A549 (cell line): ENCODE results near the gene NXT1. TPM values are rescaled to one million over a fixed set of nuclear protein-coding genes. Genes with fewer than 3 reads are reported as not detected.

Experiments
- ATAC-seq, 2 experiments: fragments of 200-7000 bp in 1 of 2; fragments of >200 bp in 1 of 2; cut with Nextera tagmentation in 1 of 2; cut with Tn5 transposase in 1 of 2; 3 replicates each; pipeline versions ENCODE4 v1.8.0 to v1.9.1; 2018 to 2020; ENCODE audit warnings: mild to moderate bottlenecking in 1 of 2, moderate library complexity in 1 of 2
- CTCF ChIA-PET: fragments of 300-600 bp; sonication (Branson Sonifier 250); formaldehyde crosslinking; extraction: SDS; loops from one replicate; lab custom pipeline; 2021; ENCODE audit warnings: antibody characterized with exemption, inconsistent platforms; lab: Yijun Ruan, JAX
- POLR2A ChIA-PET: fragments of 350-600 bp; formaldehyde crosslinking; extraction: SDS; loops from one replicate; lab custom pipeline; 2021; ENCODE audit warnings: antibody characterized with exemption, inconsistent platforms; lab: Yijun Ruan, JAX
- DNase-seq, 2 experiments: peaks; one replicate each; pipeline versions ENCODE4 v3.0.0 to v3.0.0-alpha.2; 2011 to 2016; ENCODE audit warnings: low read depth in 1 of 2, low spot score in 1 of 2
- FAIRE-seq: peaks from 2 replicates; lab custom pipeline; 2011; peaks lifted over from hg19 to GRCh38; lab: Jason Lieb, UNC
- H3K27ac ChIP-seq, 2 experiments: fragments of >200 bp; sonication (Bioruptor Twin); formaldehyde crosslinking; 3 replicates each; pipeline ENCODE4 v1.5.1; 2016 to 2017
- H3K4me1 ChIP-seq: fragments of >200 bp; sonication (Bioruptor Twin); formaldehyde crosslinking; 3 replicates; pipeline ENCODE4 v1.6.1; 2016
- H3K4me2 ChIP-seq: fragments of >200 bp; sonication (Bioruptor Twin); formaldehyde crosslinking; 3 replicates; pipeline ENCODE4 v1.6.1; 2016
- H3K4me3 ChIP-seq: fragments of >200 bp; sonication (Bioruptor Twin); formaldehyde crosslinking; 3 replicates; pipeline ENCODE4 v1.5.1; 2016
- H3K9me3 ChIP-seq: fragments of >200 bp; sonication (Bioruptor Twin); formaldehyde crosslinking; 3 replicates; pipeline ENCODE4 v1.6.1; 2016
- CHD4 ChIP-seq: fragments of 200-600 bp; sonication (generic); IDR thresholded peaks from 2 replicates; pipeline ENCODE4 v1.6.1; 2016; ENCODE audit warnings: antibody characterized with exemption, mild to moderate bottlenecking, borderline replicate concordance
- EHF ChIP-seq: fragments of 250-450 bp; sonication (Bioruptor Pico); IDR thresholded peaks from 2 replicates; pipeline ENCODE4 v1.5.0; 2020; ENCODE audit warnings: mild to moderate bottlenecking
- EP300 ChIP-seq, 2 experiments: fragments of >200 bp; sonication (Bioruptor Twin); formaldehyde crosslinking; IDR thresholded peaks; 2 replicates in 1 of 2; 3 replicates in 1 of 2; pipeline ENCODE4 v1.6.1; 2016 to 2017
- ESRRA ChIP-seq: fragments of 150-350 bp; IDR thresholded peaks from 2 replicates; pipeline ENCODE4 v1.6.1; 2014; ENCODE audit warnings: mild to moderate bottlenecking, low read length, borderline replicate concordance
- HDAC2 ChIP-seq: fragments of 200-600 bp; sonication (generic); IDR thresholded peaks from 2 replicates; pipeline ENCODE4 v1.6.1; 2016
- HOXB5 ChIP-seq: fragments of 250-450 bp; sonication (Bioruptor Pico); IDR thresholded peaks from 2 replicates; pipeline ENCODE4 v1.5.0; 2020; ENCODE audit warnings: mild to moderate bottlenecking, moderate library complexity
- JUN ChIP-seq, 2 experiments: fragments of >200 bp; sonication (Bioruptor Twin); formaldehyde crosslinking; IDR thresholded peaks; 2 replicates in 1 of 2; 3 replicates in 1 of 2; pipeline ENCODE4 v1.6.1; 2016 to 2017
- KDM5A ChIP-seq: fragments of 200-600 bp; sonication (generic); IDR thresholded peaks from 2 replicates; pipeline ENCODE4 v1.6.1; 2016; ENCODE audit warnings: antibody characterized with exemption, mild to moderate bottlenecking
- MAZ ChIP-seq: fragments of 150-350 bp; IDR thresholded peaks from 2 replicates; pipeline ENCODE4 v1.6.1; 2014; ENCODE audit warnings: antibody characterized with exemption, low read depth, low read length, borderline replicate concordance
- MYC ChIP-seq: IDR thresholded peaks from 2 replicates; pipeline ENCODE4 v1.6.1; 2012; ENCODE audit warnings: mild to moderate bottlenecking, inconsistent platforms, low read length, improper control_type of control experiment, borderline replicate concordance
- NFE2L2 ChIP-seq: fragments of 150-350 bp; conservative IDR thresholded peaks from 2 replicates; pipeline ENCODE4 v1.6.1; 2014; ENCODE audit warnings: low read length
- NR3C1 ChIP-seq: fragments of >200 bp; sonication (Bioruptor Twin); formaldehyde crosslinking; IDR thresholded peaks from 3 replicates; pipeline ENCODE4 v1.6.1; 2017
- PHF8 ChIP-seq: fragments of 200-600 bp; sonication (generic); IDR thresholded peaks from 2 replicates; pipeline ENCODE4 v1.6.1; 2016; ENCODE audit warnings: low read depth, mild to moderate bottlenecking, antibody characterized with exemption, moderate library complexity, borderline replicate concordance
- RARB ChIP-seq: fragments of 250-450 bp; sonication (Bioruptor Pico); IDR thresholded peaks from 2 replicates; pipeline ENCODE4 v1.8.0; 2021; ENCODE audit warnings: mild to moderate bottlenecking, moderate library complexity
- RCOR1 ChIP-seq: fragments of 150-350 bp; IDR thresholded peaks from 2 replicates; pipeline ENCODE4 v1.6.1; 2014; ENCODE audit warnings: antibody characterized with exemption, low read length, low read depth
- RNF2 ChIP-seq: fragments of 200-600 bp; sonication (generic); IDR thresholded peaks from 2 replicates; pipeline ENCODE4 v1.6.1; 2016; ENCODE audit warnings: low read depth, mild to moderate bottlenecking, antibody characterized with exemption, moderate library complexity, borderline replicate concordance
- TFCP2L1 ChIP-seq: fragments of 250-450 bp; sonication (Bioruptor Pico); IDR thresholded peaks from 2 replicates; pipeline ENCODE4 v1.5.0; 2021; ENCODE audit warnings: mild to moderate bottlenecking
- TP53 ChIP-seq: fragments of 250-450 bp; sonication (Bioruptor Pico); IDR thresholded peaks from 2 replicates; pipeline ENCODE4 v1.5.0; 2021; ENCODE audit warnings: mild to moderate bottlenecking, moderate library complexity
- ZFP36 ChIP-seq: fragments of 450-650 bp; IDR thresholded peaks from 2 replicates; pipeline ENCODE4 v1.6.1; 2014; ENCODE audit warnings: borderline replicate concordance; ENCODE audit not compliant: partially characterized antibody
- ZSCAN20 ChIP-seq: fragments of 250-450 bp; sonication (Bioruptor Pico); IDR thresholded peaks from 2 replicates; pipeline ENCODE4 v1.8.0; 2022; ENCODE audit warnings: mild to moderate bottlenecking, moderate library complexity
- WGBS: methylation state at CpG from one replicate; pipeline ENCODE4 v1.1.6; 2017; ENCODE audit errors: missing lambda C conversion rate; 5-methylcytosine and 5-hydroxymethylcytosine counted together
- polyA plus RNA-seq, 4 experiments: library from polyadenylated mRNA; depleted of rRNA in 3 of 4; stranded (reverse); fragments of >200 nt; fragmentation: RNase III in 1 of 4; extraction: RNeasy Plus Mini Kit Qiagen cat#74134 plus additional on column Dnase treatment in 1 of 4; gene quantifications; 2 replicates in 3 of 4; 3 replicates in 1 of 4; pipeline ENCODE4 v1.2.3, GENCODE V29; 2011 to 2017
- TF ChIP-seq, protein P1 (sequence below): fragments of 200-600 bp; sonication (generic); IDR thresholded peaks from 2 replicates; pipeline ENCODE4 v1.6.1; 2016; ENCODE audit warnings: antibody characterized with exemption, mild to moderate bottlenecking, moderate library complexity

NXT1 gene
- polyA plus RNA-seq, 2 of the 4 experiments (the other 2 are of a cell fraction) = 45.1 to 71.8 TPM

DNA sequence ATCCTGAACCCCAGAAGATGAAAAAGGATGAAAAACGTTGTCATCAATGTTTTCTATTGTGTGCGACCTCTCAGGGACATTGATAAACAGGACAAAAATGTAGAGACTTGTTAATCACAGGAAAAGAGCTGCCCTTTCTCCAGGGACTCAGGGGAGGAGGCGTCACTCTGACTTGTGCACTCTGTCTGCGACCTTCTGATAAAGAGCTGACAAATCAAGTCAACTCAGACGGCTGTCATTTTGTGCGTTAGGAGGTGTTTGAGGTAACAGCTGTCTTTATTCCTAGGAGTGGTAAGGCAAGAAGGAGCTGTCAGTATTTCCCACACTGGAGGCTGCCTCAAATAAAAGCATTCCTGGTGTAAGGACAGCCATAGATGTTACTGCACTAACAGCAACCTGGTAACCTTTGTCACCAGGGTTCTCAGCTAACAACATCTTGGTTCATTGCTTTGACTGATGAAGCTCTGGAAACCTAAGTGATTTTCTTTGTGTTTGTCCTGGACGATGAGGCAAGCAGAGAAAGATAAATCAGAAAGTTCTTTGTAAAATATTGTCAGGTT lies 38.6 kb upstream of the NXT1 start:
- FAIRE-seq = no peak
- DNase-seq = no peak
- Histone ChIP-seq H3K27ac (no peak overlapping the region), H3K9me3 (no peaks in the 10 kb centered on the region; the same call in 2 of the 3 replicates), H3K4me3 (no peak overlapping the region), H3K4me1 (no peaks in the 10 kb centered on the region), H3K4me2 (no peak overlapping the region)
- CTCF ChIA-PET = interaction anchor here (1.5 to 2.6 kb wide), 2 partner anchors 9 to 18 kb away, joined by 4 to 8 read pairs; no protein-coding TSS in a partner anchor
- ATAC-seq = no peak
- no peak for TF ChIP-seq HOXB5 (CRISPR knock-in tag)
- no peak for TF ChIP-seq JUN (IDR thresholded peaks at IDR 0.05)
- no peak for TF ChIP-seq NFE2L2
- TF ChIP-seq, protein P1, sequence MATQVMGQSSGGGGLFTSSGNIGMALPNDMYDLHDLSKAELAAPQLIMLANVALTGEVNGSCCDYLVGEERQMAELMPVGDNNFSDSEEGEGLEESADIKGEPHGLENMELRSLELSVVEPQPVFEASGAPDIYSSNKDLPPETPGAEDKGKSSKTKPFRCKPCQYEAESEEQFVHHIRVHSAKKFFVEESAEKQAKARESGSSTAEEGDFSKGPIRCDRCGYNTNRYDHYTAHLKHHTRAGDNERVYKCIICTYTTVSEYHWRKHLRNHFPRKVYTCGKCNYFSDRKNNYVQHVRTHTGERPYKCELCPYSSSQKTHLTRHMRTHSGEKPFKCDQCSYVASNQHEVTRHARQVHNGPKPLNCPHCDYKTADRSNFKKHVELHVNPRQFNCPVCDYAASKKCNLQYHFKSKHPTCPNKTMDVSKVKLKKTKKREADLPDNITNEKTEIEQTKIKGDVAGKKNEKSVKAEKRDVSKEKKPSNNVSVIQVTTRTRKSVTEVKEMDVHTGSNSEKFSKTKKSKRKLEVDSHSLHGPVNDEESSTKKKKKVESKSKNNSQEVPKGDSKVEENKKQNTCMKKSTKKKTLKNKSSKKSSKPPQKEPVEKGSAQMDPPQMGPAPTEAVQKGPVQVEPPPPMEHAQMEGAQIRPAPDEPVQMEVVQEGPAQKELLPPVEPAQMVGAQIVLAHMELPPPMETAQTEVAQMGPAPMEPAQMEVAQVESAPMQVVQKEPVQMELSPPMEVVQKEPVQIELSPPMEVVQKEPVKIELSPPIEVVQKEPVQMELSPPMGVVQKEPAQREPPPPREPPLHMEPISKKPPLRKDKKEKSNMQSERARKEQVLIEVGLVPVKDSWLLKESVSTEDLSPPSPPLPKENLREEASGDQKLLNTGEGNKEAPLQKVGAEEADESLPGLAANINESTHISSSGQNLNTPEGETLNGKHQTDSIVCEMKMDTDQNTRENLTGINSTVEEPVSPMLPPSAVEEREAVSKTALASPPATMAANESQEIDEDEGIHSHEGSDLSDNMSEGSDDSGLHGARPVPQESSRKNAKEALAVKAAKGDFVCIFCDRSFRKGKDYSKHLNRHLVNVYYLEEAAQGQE = no peak
- TF ChIP-seq PHF8 = no peak
- no peak for TF ChIP-seq TP53 (CRISPR knock-in tag)
- POLR2A ChIA-PET = interaction anchor here (1.3 kb wide), 1 partner anchor 38 kb away, joined by 3 read pairs; no protein-coding TSS in a partner anchor
- WGBS = 24% methylated on average over 7 of the region's 7 CpGs

DNA sequence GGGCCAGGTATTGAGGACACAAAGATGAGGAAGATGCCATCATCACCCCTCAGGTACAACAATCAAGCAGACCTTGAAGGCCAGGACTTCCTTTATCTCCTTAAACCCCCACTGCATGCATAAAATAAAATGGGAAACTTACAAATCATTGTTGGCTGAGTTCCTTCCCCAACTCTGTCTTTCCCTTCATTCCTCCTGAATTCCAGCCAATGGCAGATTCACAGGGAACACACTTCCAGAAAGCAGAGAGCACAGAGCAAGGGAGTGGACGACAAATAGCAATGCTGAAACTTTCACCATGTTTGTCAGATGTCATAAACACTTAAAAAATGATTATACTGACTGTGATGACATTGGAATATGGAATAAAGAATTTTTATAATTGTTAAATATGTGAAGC lies 37.3 kb upstream of the NXT1 start:
- Histone ChIP-seq H3K9me3 (peaks cover 5% of the 10 kb centered on the region; the same call in 2 of the 3 replicates), H3K4me3 (no peak overlapping the region), H3K4me1 (no peaks in the 10 kb centered on the region), H3K4me2 (no peak overlapping the region), H3K27ac (no peak overlapping the region)
- ChIA-PET CTCF (interaction anchor here (0.7 to 1.1 kb wide), 3 partner anchors 28 to 108 kb away, joined by 3 to 7 read pairs (median 4); partner anchors contain the start of gene NAPB), POLR2A (no interaction called here)
- FAIRE-seq (peak; percentile 49), ATAC-seq (no peak), DNase-seq (no peak)
- WGBS = 21% methylated on average over 1 of the region's 1 CpG
- TF ChIP-seq ZSCAN20 (CRISPR knock-in tag) = no peak
- no peak for TF ChIP-seq CHD4
- no peak for TF ChIP-seq HDAC2
- TF ChIP-seq KDM5A = no peak
- no peak for TF ChIP-seq HOXB5 (CRISPR knock-in tag)
- no peak for TF ChIP-seq TFCP2L1 (CRISPR knock-in tag)
- no peak for TF ChIP-seq NFE2L2
- TF ChIP-seq, protein P1 = no peak
- TF ChIP-seq MAZ = no peak
- TF ChIP-seq RNF2 = no peak
- TF ChIP-seq EHF (CRISPR knock-in tag) = no peak
- TF ChIP-seq RCOR1 = no peak
- TF ChIP-seq ZFP36 = no peak
- no peak for TF ChIP-seq EP300 (IDR thresholded peaks at IDR 0.05)
- no peak for TF ChIP-seq MYC
- no peak for TF ChIP-seq ESRRA
- no peak for TF ChIP-seq RARB (CRISPR knock-in tag)
- TF ChIP-seq NR3C1 = no peak
